Umbilical cord (tissue), 2 donors: Measurements from ENCODE around the gene PASK. TPM values are rescaled to one million over a fixed set of nuclear protein-coding genes. Genes with fewer than 3 reads are reported as not detected.
"Not testable (repeated sequence)": the region's sequence is repeated elsewhere in the genome, so short reads cannot be mapped to it uniquely, and the experiment has no call there.

Experiments
- DNase-seq: peaks from one replicate; pipeline ENCODE4 v3.0.0-alpha.2; 2015; ENCODE audit warnings: low spot score
- total RNA-seq: library from RNA; depleted of rRNA; stranded (reverse); fragments of >200 nt; gene quantifications from one replicate; pipeline ENCODE4 v1.2.3, GENCODE V29; 2014; ENCODE audit warnings: low replicate concordance; ENCODE audit not compliant: insufficient read depth

The PASK gene
- total RNA-seq, 1 donor from 2014 or later: 3.1 TPM

- no peak for DNase-seq
Observed at GRCh38 chr2:241107031-241107783, 42.1 kb downstream of the PASK start.

GRCh38 chr2:241105641-241106040 is 43.6 kb downstream of the PASK start:
- no peak for DNase-seq

GRCh38 chr2:241104611-241105010 is 44.7 kb downstream of the PASK start:
- DNase-seq: not testable (repeated sequence)

GRCh38 chr2:241103176-241103595 is 46.1 kb downstream of the PASK start:
- no peak for DNase-seq

- DNase-seq: peak; percentile 86
Observed at GRCh38 chr2:241102239-241102803, 47.0 kb downstream of the PASK start, which contains the start of gene MTERF4. Gene MTERF4 (minus strand): TSS chr2:241102287. CDS start chr2:241102273, 14 bp downstream.

GRCh38 chr2:241099246-241099645 is 50.0 kb downstream of the PASK start:
- no peak for DNase-seq

- DNase-seq: no peak
Observed at GRCh38 chr2:241096979-241097378, 52.3 kb downstream of the PASK start.

- DNase-seq: no peak
Observed at GRCh38 chr2:241095594-241096290, 53.5 kb downstream of the PASK start.

- DNase-seq: no peak
Observed at GRCh38 chr2:241094924-241095420, 54.3 kb downstream of the PASK start.

GRCh38 chr2:241094172-241094571 is 55.1 kb downstream of the PASK start:
- no peak for DNase-seq

GRCh38 chr2:241093133-241093781 is 56.0 kb downstream of the PASK start:
- not testable (repeated sequence) for DNase-seq

GRCh38 chr2:241092677-241093076 is 56.6 kb downstream of the PASK start:
- DNase-seq: no peak

- DNase-seq: no peak
Observed at GRCh38 chr2:241091734-241092445, 57.4 kb downstream of the PASK start.

- DNase-seq: no peak
Observed at GRCh38 chr2:241091201-241091600, 58.1 kb downstream of the PASK start.

- DNase-seq: no peak
Observed at GRCh38 chr2:241088791-241089732, 60.2 kb downstream of the PASK start.

- DNase-seq: no peak
Observed at GRCh38 chr2:241088376-241088775, 60.9 kb downstream of the PASK start.

- DNase-seq: no peak
Observed at GRCh38 chr2:241087420-241088268, 61.6 kb downstream of the PASK start.

- no peak for DNase-seq
Observed at GRCh38 chr2:241084856-241085444, 64.3 kb downstream of the PASK start.

- DNase-seq: no peak
Observed at GRCh38 chr2:241083091-241083415, 66.2 kb downstream of the PASK start.
